ENCODE measurements around the gene CEP135.

DNA sequence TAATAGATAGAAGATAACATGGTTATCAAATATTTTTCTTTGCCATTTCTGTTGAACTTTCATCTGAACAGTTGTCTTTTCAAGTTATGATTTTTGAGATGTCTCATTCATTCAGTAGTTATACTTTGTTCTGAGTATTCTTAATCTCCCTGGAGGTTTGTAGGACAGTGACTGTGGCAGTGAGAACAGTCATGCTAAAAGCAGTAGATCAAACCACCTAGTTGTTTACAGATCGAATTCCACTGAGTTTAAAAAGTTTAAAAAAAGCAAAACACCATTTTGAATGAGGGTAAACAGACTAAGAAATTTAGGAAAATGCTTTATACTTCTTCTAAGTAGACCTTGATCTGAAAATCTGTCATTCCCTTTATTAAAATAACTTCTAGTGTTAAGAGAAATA lies 107.2 kb downstream of the CEP135 start:
- no peak for TF ChIP-seq POLR2A (IDR thresholded peaks at IDR 0.05; ENCODE audit: low read length)
- TF ChIP-seq GATA1 (IDR thresholded peaks at IDR 0.05; ENCODE audit: low read depth, low read length), result no peak

Measured in erythroblast (primary cell).